SK-N-MC (cell line): ENCODE data around the gene SLCO4A1.
A peak's percentile ranks its signal among the peaks of the same experiment; 100 is the strongest.

Experiments
- DNase-seq: peaks from one replicate; pipeline ENCODE4 v3.0.0-alpha.2; 2011; ENCODE audit warnings: low read depth, low spot score
- H3K27ac ChIP-seq: fragments of 200-600 bp; sonication (generic); 2 replicates; pipeline ENCODE4 v1.5.1; 2016; ENCODE audit warnings: mixed run types
- H3K36me3 ChIP-seq: fragments of 200-600 bp; sonication (generic); 2 replicates; pipeline ENCODE4 v1.6.1; 2017; ENCODE audit warnings: antibody characterized with exemption, low read length, mixed read lengths; ENCODE audit not compliant: insufficient read depth
- H3K4me3 ChIP-seq: fragments of 200-600 bp; sonication (generic); 2 replicates; pipeline ENCODE4 v1.5.1; 2016
- H3K9ac ChIP-seq: fragments of 200-600 bp; sonication (generic); 2 replicates; pipeline ENCODE4 v1.8.0; 2017; ENCODE audit warnings: mixed run types, mixed read lengths; ENCODE audit not compliant: insufficient read length
- H3K9me3 ChIP-seq: fragments of 200-600 bp; sonication (generic); 2 replicates; pipeline ENCODE4 v1.6.1; 2017; ENCODE audit warnings: low read depth, mild to moderate bottlenecking, antibody characterized with exemption, low read length, moderate library complexity, mixed read lengths
- EZH2 ChIP-seq: fragments of 200-600 bp; sonication (generic); IDR thresholded peaks from one replicate; pipeline ENCODE4 v1.6.1; 2017; ENCODE audit warnings: antibody characterized with exemption
- FOXP2 ChIP-seq: optimal IDR thresholded peaks from 2 replicates; pipeline ENCODE3; 2011; ENCODE audit warnings: mild to moderate bottlenecking, moderate library complexity; ENCODE audit not compliant: insufficient read depth; ENCODE audit errors: extremely low read length, control extremely low read depth
- POLR2AphosphoS5 ChIP-seq: IDR thresholded peaks from 2 replicates; pipeline ENCODE4 v1.6.1; 2012; ENCODE audit warnings: mild to moderate bottlenecking, low read depth, low read length, borderline replicate concordance

Gene SLCO4A1, protein sequence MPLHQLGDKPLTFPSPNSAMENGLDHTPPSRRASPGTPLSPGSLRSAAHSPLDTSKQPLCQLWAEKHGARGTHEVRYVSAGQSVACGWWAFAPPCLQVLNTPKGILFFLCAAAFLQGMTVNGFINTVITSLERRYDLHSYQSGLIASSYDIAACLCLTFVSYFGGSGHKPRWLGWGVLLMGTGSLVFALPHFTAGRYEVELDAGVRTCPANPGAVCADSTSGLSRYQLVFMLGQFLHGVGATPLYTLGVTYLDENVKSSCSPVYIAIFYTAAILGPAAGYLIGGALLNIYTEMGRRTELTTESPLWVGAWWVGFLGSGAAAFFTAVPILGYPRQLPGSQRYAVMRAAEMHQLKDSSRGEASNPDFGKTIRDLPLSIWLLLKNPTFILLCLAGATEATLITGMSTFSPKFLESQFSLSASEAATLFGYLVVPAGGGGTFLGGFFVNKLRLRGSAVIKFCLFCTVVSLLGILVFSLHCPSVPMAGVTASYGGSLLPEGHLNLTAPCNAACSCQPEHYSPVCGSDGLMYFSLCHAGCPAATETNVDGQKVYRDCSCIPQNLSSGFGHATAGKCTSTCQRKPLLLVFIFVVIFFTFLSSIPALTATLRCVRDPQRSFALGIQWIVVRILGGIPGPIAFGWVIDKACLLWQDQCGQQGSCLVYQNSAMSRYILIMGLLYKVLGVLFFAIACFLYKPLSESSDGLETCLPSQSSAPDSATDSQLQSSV

DNA sequence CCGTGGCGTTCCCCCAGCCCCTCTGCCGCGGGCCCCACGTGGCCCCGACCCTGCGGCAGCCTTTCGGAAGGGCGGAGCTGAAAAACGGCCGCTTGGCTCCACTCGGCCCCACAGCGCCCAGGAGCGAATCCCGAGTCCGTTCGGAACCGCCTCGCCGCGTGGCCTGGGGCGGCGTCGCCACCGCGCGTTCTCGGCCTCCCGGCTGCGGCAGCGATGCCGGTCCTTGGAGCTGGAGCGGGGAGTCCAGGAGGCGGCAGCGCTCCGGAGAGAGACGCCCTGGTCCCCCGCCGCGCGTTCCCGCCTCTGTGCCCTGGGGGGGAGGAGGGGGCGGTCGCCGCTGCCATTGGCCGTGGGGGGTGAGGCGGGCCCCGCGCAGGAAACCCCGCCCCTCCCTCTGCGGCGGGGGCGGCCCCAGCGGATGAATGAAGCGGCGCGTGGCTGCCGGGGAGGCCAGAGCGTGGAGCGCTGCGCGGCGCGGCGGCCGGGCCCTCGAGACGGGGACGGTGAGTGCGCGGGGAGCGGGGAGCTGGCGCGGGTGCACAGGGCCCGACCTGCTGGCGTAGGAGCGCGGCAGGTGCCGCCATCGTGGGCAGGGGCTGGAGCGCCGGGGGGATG is at the start of gene SLCO4A1:
TSS of gene SLCO4A1 (plus strand) at position 453 of the 615 bp plus-strand sequence. CDS start 13,952 bp downstream, outside the sequence.
- no peaks in the 10 kb centered on the region for H3K9me3 ChIP-seq
- DNase-seq: no peak
- peak within 1 kb of the TSS; percentile 91 for H3K4me3 ChIP-seq
- TF ChIP-seq POLR2AphosphoS5 (peak; percentile 91), EZH2 (no peak)
- peak within 1 kb of the TSS; percentile 78 for H3K9ac ChIP-seq
- no peaks in the 10 kb centered on the region for H3K36me3 ChIP-seq
- no peak within 1 kb of the TSS for H3K27ac ChIP-seq

DNA sequence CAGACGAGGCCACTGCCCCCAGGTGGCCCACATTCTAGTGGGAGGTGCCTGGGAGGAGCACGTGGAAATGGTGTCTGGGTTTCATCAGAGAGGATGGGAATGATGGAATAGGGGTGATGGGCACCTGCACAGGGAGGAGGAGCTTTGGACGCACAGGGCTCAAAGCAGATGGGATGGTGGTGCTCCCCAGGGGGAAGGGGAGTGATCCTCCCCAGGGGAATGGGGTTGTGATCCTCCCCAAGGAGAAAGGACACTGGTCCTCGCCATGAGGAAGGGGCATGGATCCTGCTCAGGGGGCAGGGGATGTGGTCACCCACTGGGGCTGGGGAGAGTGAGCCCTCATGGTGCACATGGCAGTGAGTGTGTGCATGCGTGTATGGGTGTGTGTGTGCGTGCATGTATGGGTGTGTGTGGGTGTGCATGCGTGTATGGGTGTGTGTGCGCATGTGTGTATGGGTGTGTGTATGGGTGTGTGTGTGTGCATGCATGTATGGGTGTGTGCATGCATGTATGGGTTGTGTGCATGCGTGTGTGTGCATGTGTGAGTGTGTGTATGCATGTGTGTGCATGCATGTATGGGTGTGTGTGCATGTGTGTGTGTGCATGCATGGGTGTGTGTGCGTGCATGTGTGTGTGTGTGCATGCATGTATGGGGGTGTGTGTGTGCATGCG is 49.7 kb upstream of the SLCO4A1 start:
- H3K36me3 ChIP-seq: no peaks in the 10 kb centered on the region
- no peak overlapping the region for H3K4me3 ChIP-seq
- H3K9me3 ChIP-seq: no peaks in the 10 kb centered on the region
- H3K9ac ChIP-seq: no peak overlapping the region
- DNase-seq: no peak
- no peak overlapping the region for H3K27ac ChIP-seq
- no peak for TF ChIP-seq POLR2AphosphoS5
- no peak for TF ChIP-seq FOXP2
- TF ChIP-seq EZH2: no peak

DNA sequence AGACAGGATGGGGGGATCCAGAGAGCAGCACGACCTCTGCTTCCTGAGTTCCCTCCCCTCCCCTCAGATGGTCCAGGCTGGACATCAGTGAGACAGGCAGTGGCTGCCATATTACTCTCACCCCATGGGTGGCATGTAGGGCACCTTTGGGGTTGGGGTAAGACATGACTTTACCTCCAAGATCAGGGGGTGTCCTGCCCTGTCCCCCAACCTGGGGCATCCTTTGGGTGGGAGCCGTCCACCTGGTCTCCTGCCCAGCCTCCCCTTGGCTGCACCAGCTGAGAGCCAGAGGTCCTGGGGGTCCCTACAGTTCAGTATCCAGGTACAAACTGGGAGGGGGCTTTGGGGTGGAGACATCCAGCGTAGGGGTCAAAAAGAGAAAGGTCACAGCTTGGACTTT is 48.7 kb upstream of the SLCO4A1 start:
- Histone ChIP-seq H3K27ac (no peak overlapping the region), H3K4me3 (no peak overlapping the region), H3K36me3 (no peaks in the 10 kb centered on the region), H3K9ac (no peak overlapping the region), H3K9me3 (no peaks in the 10 kb centered on the region)
- no peak for TF ChIP-seq POLR2AphosphoS5
- no peak for TF ChIP-seq EZH2
- DNase-seq: no peak

DNA sequence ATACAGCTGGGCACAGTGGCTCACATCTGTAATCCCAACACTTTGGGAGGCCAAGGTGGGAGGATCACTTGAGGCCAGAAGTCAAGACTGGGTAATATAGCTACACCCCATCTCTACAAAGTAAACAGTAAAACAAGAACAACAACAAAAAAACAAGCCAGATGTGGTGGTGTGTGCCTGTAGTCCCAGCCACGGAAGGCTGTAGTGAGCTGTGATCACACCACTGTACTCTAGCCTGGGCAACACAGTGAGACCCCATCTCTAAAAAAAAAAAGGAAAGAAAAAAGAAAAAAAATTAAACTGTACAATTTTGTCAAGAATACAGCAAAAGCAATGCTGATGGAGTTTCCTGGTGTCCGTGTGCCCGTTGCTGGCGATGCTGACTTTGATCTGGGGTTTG is 47.2 kb upstream of the SLCO4A1 start:
- no peak overlapping the region for H3K27ac ChIP-seq
- DNase-seq: no peak
- H3K9me3 ChIP-seq: no peaks in the 10 kb centered on the region
- no peaks in the 10 kb centered on the region for H3K36me3 ChIP-seq
- TF ChIP-seq EZH2 (no peak), POLR2AphosphoS5 (no peak), FOXP2 (no peak)
- no peak overlapping the region for H3K9ac ChIP-seq
- no peak overlapping the region for H3K4me3 ChIP-seq

DNA sequence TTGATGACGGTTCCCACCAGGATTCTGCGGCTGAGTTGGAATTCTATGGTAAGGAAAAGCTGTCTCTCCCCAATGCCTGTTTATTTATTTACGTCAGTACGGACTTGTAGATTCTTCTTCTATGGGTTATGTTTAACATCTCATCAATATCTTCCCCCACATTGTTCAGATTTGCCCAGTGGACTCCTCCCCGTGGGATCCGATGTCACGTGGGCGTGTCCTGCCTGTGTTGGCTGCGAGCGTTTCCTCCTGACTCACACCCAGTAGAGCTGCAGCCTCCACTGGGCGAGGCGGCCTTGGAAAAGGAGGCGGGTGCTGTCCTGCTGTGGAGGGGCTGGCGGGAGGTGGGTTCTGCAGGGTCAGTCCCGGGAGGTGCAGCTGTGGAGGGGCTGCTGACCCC is 46.8 kb upstream of the SLCO4A1 start:
- Histone ChIP-seq H3K27ac (no peak overlapping the region), H3K4me3 (no peak overlapping the region), H3K9me3 (no peaks in the 10 kb centered on the region), H3K36me3 (no peaks in the 10 kb centered on the region), H3K9ac (no peak overlapping the region)
- TF ChIP-seq FOXP2 (no peak), POLR2AphosphoS5 (no peak)
- DNase-seq: no peak

DNA sequence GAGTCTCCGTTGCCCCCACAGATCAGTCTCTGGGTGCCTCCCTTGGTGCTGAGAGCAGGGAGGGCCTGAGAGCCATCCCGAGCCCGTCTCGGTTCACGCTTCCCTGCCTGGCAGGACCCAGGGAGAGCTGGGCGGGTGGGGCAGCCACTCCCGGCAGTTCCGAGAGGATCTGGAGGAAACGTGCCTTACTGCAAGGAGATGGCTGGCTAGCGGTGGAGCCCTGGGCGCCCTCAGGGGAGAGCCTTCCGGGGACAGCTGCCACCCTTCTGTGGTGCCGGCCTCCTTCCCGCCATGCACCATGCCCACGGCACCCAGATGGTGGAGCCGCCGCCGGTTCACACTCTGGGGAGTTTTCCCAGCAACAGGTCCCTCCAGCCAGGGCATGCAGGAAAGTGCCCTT is 45.8 kb upstream of the SLCO4A1 start:
- no peak overlapping the region for H3K27ac ChIP-seq
- H3K36me3 ChIP-seq: no peaks in the 10 kb centered on the region
- no peaks in the 10 kb centered on the region for H3K9me3 ChIP-seq
- no peak for DNase-seq
- TF ChIP-seq POLR2AphosphoS5 (no peak), FOXP2 (no peak), EZH2 (no peak)
- no peak overlapping the region for H3K4me3 ChIP-seq
- H3K9ac ChIP-seq: no peak overlapping the region

DNA sequence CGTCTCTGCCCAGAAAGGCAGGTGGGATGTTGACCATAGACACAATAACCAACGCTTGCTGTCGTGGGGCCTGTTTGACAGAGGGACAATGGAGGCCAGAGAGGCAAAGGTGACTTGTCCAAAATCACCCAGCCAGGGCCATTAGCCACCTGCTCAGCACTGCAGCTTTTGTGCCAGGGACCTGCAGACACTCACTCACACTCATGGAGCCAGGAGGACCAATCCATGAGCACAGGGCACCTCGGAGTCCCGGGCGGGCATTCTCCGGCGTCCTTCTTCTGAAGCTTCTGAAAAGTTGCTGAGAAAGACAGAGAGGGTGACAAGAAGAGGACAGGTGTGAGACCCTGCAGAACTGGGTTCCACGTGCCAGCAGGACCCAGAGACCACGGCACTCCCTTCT is 45.4 kb upstream of the SLCO4A1 start:
- DNase-seq: no peak
- no peaks in the 10 kb centered on the region for H3K9me3 ChIP-seq
- TF ChIP-seq EZH2 (no peak), POLR2AphosphoS5 (no peak), FOXP2 (no peak)
- H3K36me3 ChIP-seq: no peaks in the 10 kb centered on the region
- no peak overlapping the region for H3K9ac ChIP-seq
- no peak overlapping the region for H3K27ac ChIP-seq
- no peak overlapping the region for H3K4me3 ChIP-seq

DNA sequence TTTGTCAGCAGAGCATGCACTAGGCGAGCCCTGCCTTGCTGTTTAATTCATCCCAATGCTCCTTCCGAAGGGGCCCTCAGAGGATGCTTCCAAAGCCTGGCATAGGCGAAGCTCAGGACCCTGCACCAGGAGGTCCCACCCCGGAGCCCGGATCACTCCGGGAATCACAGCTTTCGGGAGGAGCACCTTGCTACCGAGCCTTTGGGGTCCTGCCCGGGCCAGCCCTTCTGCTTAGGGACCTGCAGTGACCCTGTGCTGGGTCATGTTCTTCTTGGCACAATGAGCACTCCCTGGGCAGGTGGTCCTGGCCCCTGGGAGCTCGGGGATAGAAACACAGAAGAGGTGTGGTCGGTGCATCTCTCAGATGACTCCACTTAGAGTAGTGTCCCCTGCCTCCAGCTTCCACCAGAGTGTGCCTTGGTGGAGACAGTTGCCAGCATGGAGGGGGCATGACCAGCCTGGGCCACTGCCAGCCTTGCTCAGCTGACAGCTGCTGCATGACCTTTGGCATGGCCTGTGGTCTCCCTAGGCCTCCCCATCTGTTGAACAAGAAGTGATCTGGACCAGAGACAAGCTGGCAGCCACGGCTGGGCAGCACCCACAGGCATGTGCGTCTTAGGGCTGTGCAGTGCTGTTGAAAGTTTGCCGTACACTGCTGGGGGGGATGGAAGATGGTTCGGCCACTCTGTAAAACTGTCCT is 44.7 kb upstream of the SLCO4A1 start:
- Histone ChIP-seq H3K9me3 (no peaks in the 10 kb centered on the region), H3K27ac (no peak overlapping the region), H3K9ac (no peak overlapping the region), H3K36me3 (no peaks in the 10 kb centered on the region), H3K4me3 (no peak overlapping the region)
- TF ChIP-seq FOXP2 (no peak), EZH2 (no peak), POLR2AphosphoS5 (no peak)
- DNase-seq: no peak
